Measurements from ENCODE around the gene RPL10.

- TF ChIP-seq EZH2 (IDR thresholded peaks at IDR 0.05; ENCODE audit: insufficient read depth, poor library complexity, severe bottlenecking), result no peak
- TF ChIP-seq EZH2phosphoT487 (IDR thresholded peaks at IDR 0.05; ENCODE audit: insufficient read depth, low read depth), result no peak
Measured at GRCh38 chrX:154449618-154450017, 51.4 kb downstream of the RPL10 start.
